Common myeloid progenitor, CD34-positive (primary cell): ENCODE data around the gene ACP3.
A peak's percentile ranks its signal among the peaks of the same experiment; 100 is the strongest.

ENCODE experiments used
- CTCF ChIA-PET: fragments of 350-600 bp; sonication (Branson Sonifier 250); formaldehyde crosslinking; loops from one replicate; lab custom pipeline; 2021; ENCODE audit warnings: antibody characterized with exemption; lab: Charles Lee
- POLR2A ChIA-PET: fragments of 350-600 bp; sonication (Branson Sonifier 250); formaldehyde crosslinking; loops from one replicate; lab custom pipeline; 2021; ENCODE audit warnings: antibody characterized with exemption; lab: Charles Lee
- DNase-seq, 3 donors: peaks; one replicate each; pipeline versions ENCODE4 v3.0.0 to v3.0.0-alpha.2; 2013
- H3K27ac ChIP-seq, 2 experiments: 1 replicate in 1 of 2; 2 replicates in 1 of 2; pipeline ENCODE4 v1.7.0; 2013; ENCODE audit warnings: inconsistent platforms in 2 of 2, low read length in 2 of 2, mild to moderate bottlenecking in 2 of 2, low read depth in 1 of 2, moderate library complexity in 1 of 2; ENCODE audit not compliant: severe bottlenecking in 2 of 2, insufficient read depth in 1 of 2, poor library complexity in 1 of 2
- H3K27me3 ChIP-seq, 5 experiments: replicated peaks in 2 of 5; 1 replicate in 3 of 5; 2 replicates in 2 of 5; pipeline versions ENCODE4 v1.6.1 to v1.7.0; 2013; ENCODE audit warnings: low read length in 4 of 5, mild to moderate bottlenecking in 2 of 5, moderate library complexity in 2 of 5, inconsistent platforms in 1 of 5; ENCODE audit not compliant: insufficient read depth in 5 of 5, control insufficient read depth in 4 of 5
- H3K36me3 ChIP-seq, 4 experiments: 1 replicate in 2 of 4; 2 replicates in 2 of 4; pipeline versions ENCODE4 v1.6.1 to v1.7.0; 2013; ENCODE audit warnings: low read length in 3 of 4, control low read depth in 1 of 4, mild to moderate bottlenecking in 1 of 4; ENCODE audit not compliant: control insufficient read depth in 4 of 4, insufficient read depth in 4 of 4
- H3K4me1 ChIP-seq, 4 experiments: 1 replicate in 3 of 4; 2 replicates in 1 of 4; pipeline versions ENCODE4 v1.6.1 to v1.7.1; 2013; ENCODE audit warnings: low read length in 3 of 4, mild to moderate bottlenecking in 3 of 4, control low read depth in 1 of 4, inconsistent platforms in 1 of 4, moderate library complexity in 1 of 4; ENCODE audit not compliant: control insufficient read depth in 4 of 4, insufficient read depth in 4 of 4; ENCODE audit errors: control extremely low read depth in 1 of 4
- H3K4me3 ChIP-seq, 7 experiments: 1 replicate in 4 of 7; 2 replicates in 3 of 7; pipeline versions ENCODE4 v1.5.1 to v1.7.0; 2013; ENCODE audit warnings: mild to moderate bottlenecking in 7 of 7, low read length in 6 of 7, moderate library complexity in 6 of 7, inconsistent platforms in 2 of 7, low read depth in 2 of 7, control low read depth in 1 of 7; ENCODE audit not compliant: insufficient read depth in 4 of 7, control insufficient read depth in 1 of 7; ENCODE audit errors: extremely low read depth in 1 of 7
- H3K9me3 ChIP-seq, 5 experiments: 1 replicate in 4 of 5; 2 replicates in 1 of 5; pipeline versions ENCODE4 v1.6.1 to v1.7.1; 2013; ENCODE audit warnings: low read length in 4 of 5, mild to moderate bottlenecking in 2 of 5, inconsistent platforms in 1 of 5, low read depth in 1 of 5, moderate library complexity in 1 of 5; ENCODE audit not compliant: control insufficient read depth in 4 of 5, insufficient read depth in 2 of 5; ENCODE audit errors: control extremely low read depth in 1 of 5
- WGBS: methylation state at CpG from one replicate; pipeline ENCODE4 v1.1.5; 2013; ENCODE audit not compliant: insufficient coverage; 5-methylcytosine and 5-hydroxymethylcytosine counted together

Gene ACP3

GRCh38 chr3:132311841-132312240 is 5.4 kb upstream of the ACP3 start:
- WGBS, result 92% methylated on average over 1 of the region's 2 CpGs
- H3K9me3 ChIP-seq, result peaks cover 0 to 2% (median 0%) of the 10 kb centered on the region in 5 experiments
- no peak overlapping the region for H3K27ac ChIP-seq
- H3K27me3 ChIP-seq, result no peaks in the 10 kb centered on the region
- peaks cover 0 to 3% (median 0%) of the 10 kb centered on the region in 4 experiments for H3K4me1 ChIP-seq
- DNase-seq, result no peak
- no peak overlapping the region for H3K4me3 ChIP-seq
- POLR2A ChIA-PET, result no interaction called here
- CTCF ChIA-PET, result no interaction called here
- no peaks in the 10 kb centered on the region for H3K36me3 ChIP-seq

- CTCF ChIA-PET, result no interaction called here
Measured at GRCh38 chr3:132315851-132316250, 1.4 kb upstream of the ACP3 start.

GRCh38 chr3:132318451-132318850 is 1.2 kb downstream of the ACP3 start:
- H3K36me3 ChIP-seq, result no peaks in the 10 kb centered on the region
- ChIA-PET CTCF (interaction anchor here (0.7 to 0.9 kb wide), 2 partner anchors 28 to 81 kb away, joined by 3 read pairs; no protein-coding TSS in a partner anchor), POLR2A (no interaction called here)
- H3K27me3 ChIP-seq, result no peaks in the 10 kb centered on the region
- peak overlapping the region in 1 of 7 experiments; percentile 59 for H3K4me3 ChIP-seq
- no peak overlapping the region for H3K27ac ChIP-seq
- peak in 1 of 3 donors; percentile 3 for DNase-seq
- peaks cover 2 to 18% (median 5%) of the 10 kb centered on the region in 4 experiments for H3K4me1 ChIP-seq
- peaks cover 0 to 2% (median 0%) of the 10 kb centered on the region in 5 experiments for H3K9me3 ChIP-seq
- WGBS, result 88% methylated on average over 1 of the region's 1 CpG

More at GRCh38 chr3:132315851-132316250, 1.4 kb upstream of the ACP3 start:
- no peak for DNase-seq
- POLR2A ChIA-PET, result no interaction called here
- Histone ChIP-seq H3K4me1 (peaks cover 2 to 18% (median 5%) of the 10 kb centered on the region in 4 experiments), H3K36me3 (no peaks in the 10 kb centered on the region), H3K27ac (no peak overlapping the region), H3K4me3 (no peak overlapping the region), H3K27me3 (no peaks in the 10 kb centered on the region), H3K9me3 (peaks cover 0 to 2% (median 0%) of the 10 kb centered on the region in 5 experiments)
- WGBS, result 100% methylated on average over 1 of the region's 1 CpG

GRCh38 chr3:132321304-132321703 is 4.1 kb downstream of the ACP3 start:
- no peaks in the 10 kb centered on the region for H3K36me3 ChIP-seq
- peaks cover 2 to 29% (median 11%) of the 10 kb centered on the region in 4 experiments for H3K4me1 ChIP-seq
- no peaks in the 10 kb centered on the region for H3K27me3 ChIP-seq
- WGBS, result 92% methylated on average over 3 of the region's 3 CpGs
- DNase-seq, result no peak
- ChIA-PET POLR2A (interaction anchor here (0.6 kb wide), 1 partner anchor 18 kb away, joined by 3 read pairs; no protein-coding TSS in a partner anchor), CTCF (interaction anchor here (1.5 kb wide), 1 partner anchor 22 kb away, joined by 4 read pairs; no protein-coding TSS in a partner anchor)
- H3K9me3 ChIP-seq, result no peaks in the 10 kb centered on the region
- H3K27ac ChIP-seq, result no peak overlapping the region
- no peak overlapping the region for H3K4me3 ChIP-seq

GRCh38 chr3:132325103-132325606 is 7.9 kb downstream of the ACP3 start:
- Histone ChIP-seq H3K4me1 (peaks cover 0 to 12% (median 5%) of the 10 kb centered on the region in 4 experiments), H3K9me3 (no peaks in the 10 kb centered on the region), H3K36me3 (no peaks in the 10 kb centered on the region), H3K4me3 (no peak overlapping the region), H3K27me3 (no peaks in the 10 kb centered on the region), H3K27ac (no peak overlapping the region)
- ChIA-PET POLR2A (interaction anchor here (0.6 kb wide), 1 partner anchor 16 kb away, joined by 3 read pairs; no protein-coding TSS in a partner anchor), CTCF (interaction anchor here (1.3 kb wide), 1 partner anchor 10 kb away, joined by 3 read pairs; no protein-coding TSS in a partner anchor)
- WGBS, result 100% methylated on average over 1 of the region's 4 CpGs
- DNase-seq, result no peak

- no peaks in the 10 kb centered on the region for H3K36me3 ChIP-seq
- no peaks in the 10 kb centered on the region for H3K9me3 ChIP-seq
- H3K27ac ChIP-seq, result no peak overlapping the region
- ChIA-PET CTCF (interaction anchor here (1.3 kb wide), 1 partner anchor 33 kb away, joined by 3 read pairs; no protein-coding TSS in a partner anchor), POLR2A (interaction anchor here (0.6 kb wide), 1 partner anchor 15 kb away, joined by 3 read pairs; no protein-coding TSS in a partner anchor)
- peaks cover 0 to 12% (median 5%) of the 10 kb centered on the region in 4 experiments for H3K4me1 ChIP-seq
- H3K4me3 ChIP-seq, result no peak overlapping the region
- DNase-seq, result peak in 2 of 3 donors; percentile 41 to 66
- 40% methylated on average over 1 of the region's 2 CpGs for WGBS
- no peaks in the 10 kb centered on the region for H3K27me3 ChIP-seq
Measured at GRCh38 chr3:132325634-132326033, 8.4 kb downstream of the ACP3 start.

- ChIA-PET CTCF (interaction anchor here (1.3 kb wide), 1 partner anchor 34 kb away, joined by 3 read pairs; no protein-coding TSS in a partner anchor), POLR2A (no interaction called here)
- no peak overlapping the region for H3K4me3 ChIP-seq
- no peak overlapping the region for H3K27ac ChIP-seq
- DNase-seq, result no peak
- 100% methylated on average over 2 of the region's 2 CpGs for WGBS
- H3K4me1 ChIP-seq, result peaks cover 0 to 12% (median 5%) of the 10 kb centered on the region in 4 experiments
- H3K36me3 ChIP-seq, result no peaks in the 10 kb centered on the region
- H3K9me3 ChIP-seq, result no peaks in the 10 kb centered on the region
- no peaks in the 10 kb centered on the region for H3K27me3 ChIP-seq
Measured at GRCh38 chr3:132326251-132326650, 9.0 kb downstream of the ACP3 start.
